ENCODE measurements around the gene MYBPC3. TPM values are rescaled to one million over a fixed set of nuclear protein-coding genes. Genes with fewer than 3 reads are reported as not detected.

The MYBPC3 gene
- total and polyA plus RNA-seq, 12 donors: 0.54 to 5.8 (median 2.0) TPM

DNA sequence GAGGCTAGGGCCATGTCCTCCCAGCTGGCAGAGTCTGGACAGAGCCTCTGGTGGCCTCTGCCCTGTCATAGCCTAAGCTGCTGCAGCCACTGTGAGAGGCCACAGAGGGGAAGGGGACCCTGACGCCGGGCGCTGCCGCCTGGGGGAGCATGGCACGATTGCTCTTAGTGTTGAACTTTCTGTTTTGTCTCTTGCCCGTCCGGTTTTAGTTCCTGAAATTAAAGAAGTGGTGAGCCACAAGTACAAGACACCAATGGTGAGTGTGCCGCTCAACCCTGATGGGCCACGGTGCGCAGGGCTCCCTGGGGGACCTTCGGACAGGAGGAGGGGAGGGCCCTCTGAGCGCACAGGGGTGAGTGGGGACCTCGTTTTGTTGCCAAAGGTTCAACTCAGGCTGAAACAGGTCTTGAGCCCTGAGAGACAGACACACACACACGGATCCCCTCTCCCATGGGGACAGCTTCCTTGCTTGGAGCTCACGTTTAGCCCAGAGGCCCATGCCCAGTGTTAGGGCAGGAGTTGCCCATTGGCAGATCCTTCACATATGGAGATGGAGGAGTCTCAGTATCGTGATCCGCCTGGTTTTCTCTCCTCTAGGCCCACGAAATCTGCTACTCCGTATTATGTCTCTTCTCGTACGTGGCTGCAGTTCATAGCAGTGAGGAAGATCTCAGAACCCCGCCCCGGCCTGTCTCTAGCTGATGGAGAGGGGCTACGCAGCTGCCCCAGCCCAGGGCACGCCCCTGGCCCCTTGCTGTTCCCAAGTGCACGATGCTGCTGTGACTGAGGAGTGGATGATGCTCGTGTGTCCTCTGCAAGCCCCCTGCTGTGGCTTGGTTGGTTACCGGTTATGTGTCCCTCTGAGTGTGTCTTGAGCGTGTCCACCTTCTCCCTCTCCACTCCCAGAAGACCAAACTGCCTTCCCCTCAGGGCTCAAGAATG, 23.8 kb downstream of the MYBPC3 start:
- no peak overlapping the region for H3K27ac ChIP-seq
- intact Hi-C loops (cut with DNase I): no loop called here
- H3K36me3 ChIP-seq (replicated peaks in 1 of 2): no peaks in the 10 kb centered on the region
- DNase-seq: no peak
- no peaks in the 10 kb centered on the region for H3K27me3 ChIP-seq
- H3K4me1 ChIP-seq (replicated peaks in 1 of 2): no peaks in the 10 kb centered on the region
- H3K4me3 ChIP-seq: no peak overlapping the region
- TF ChIP-seq CTCF (IDR thresholded peaks at IDR 0.05): no peak
- no peak for TF ChIP-seq POLR2A (IDR thresholded peaks at IDR 0.05)
- WGBS, 4 donors: 80 to 88% (median 84%) methylated on average over 18 to 29 of the region's 29 CpGs
- H3K9me3 ChIP-seq (replicated peaks in 1 of 3): no peaks in the 10 kb centered on the region

- H3K36me3 ChIP-seq (replicated peaks in 1 of 2): no peaks in the 10 kb centered on the region
- intact Hi-C loops (cut with DNase I): no loop called here
- no peaks in the 10 kb centered on the region for H3K27me3 ChIP-seq
- WGBS, 4 donors: 81 to 93% (median 90%) methylated on average over 5 of the region's 5 CpGs
- no peak overlapping the region for H3K4me3 ChIP-seq
- no peak for DNase-seq
- no peaks in the 10 kb centered on the region for H3K4me1 ChIP-seq (replicated peaks in 1 of 2)
- no peak for TF ChIP-seq CTCF (IDR thresholded peaks at IDR 0.05)
- TF ChIP-seq POLR2A (IDR thresholded peaks at IDR 0.05): no peak
- H3K27ac ChIP-seq: no peak overlapping the region
- H3K9me3 ChIP-seq (replicated peaks in 1 of 3): no peaks in the 10 kb centered on the region
Measured at GRCh38 chr11:47327949-47328348, 24.6 kb downstream of the MYBPC3 start.

GRCh38 chr11:47327025-47327424, 25.5 kb downstream of the MYBPC3 start:
- Histone ChIP-seq H3K27ac (no peak overlapping the region), H3K36me3 (replicated peaks in 1 of 2) (no peaks in the 10 kb centered on the region), H3K9me3 (replicated peaks in 1 of 3) (no peaks in the 10 kb centered on the region), H3K4me3 (no peak overlapping the region), H3K27me3 (no peaks in the 10 kb centered on the region), H3K4me1 (replicated peaks in 1 of 2) (no peaks in the 10 kb centered on the region)
- no peak for TF ChIP-seq CTCF (IDR thresholded peaks at IDR 0.05)
- no peak for TF ChIP-seq POLR2A (IDR thresholded peaks at IDR 0.05)
- intact Hi-C loops (cut with DNase I): no loop called here
- no peak for DNase-seq
- 91 to 97% (median 94%) methylated on average over 13 of the region's 13 CpGs for WGBS, 4 donors

DNA sequence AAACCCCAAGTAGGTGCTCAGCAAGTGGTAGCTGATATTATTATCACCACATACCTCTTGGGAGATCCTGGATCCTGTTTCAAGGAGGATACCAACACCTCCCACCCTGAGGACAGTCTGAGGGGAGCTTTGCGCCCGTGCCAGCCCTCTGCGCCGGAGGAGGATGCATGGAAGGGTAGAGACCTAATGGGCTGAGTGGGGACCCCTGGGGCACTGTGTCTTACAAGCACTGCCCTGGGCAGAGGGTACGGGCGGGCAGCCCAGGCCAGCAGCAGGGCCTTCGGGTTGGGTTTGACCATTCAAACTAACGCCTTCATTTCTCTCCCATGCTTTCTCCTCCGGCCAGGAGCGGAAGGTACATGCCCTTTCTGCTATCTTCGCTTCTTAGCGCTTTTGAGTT, 26.3 kb downstream of the MYBPC3 start:
- Histone ChIP-seq H3K27ac (no peak overlapping the region), H3K4me1 (replicated peaks in 1 of 2) (no peaks in the 10 kb centered on the region), H3K9me3 (replicated peaks in 1 of 3) (no peaks in the 10 kb centered on the region), H3K4me3 (no peak overlapping the region), H3K27me3 (no peaks in the 10 kb centered on the region), H3K36me3 (replicated peaks in 1 of 2) (no peaks in the 10 kb centered on the region)
- 91 to 98% (median 97%) methylated on average over 11 to 12 of the region's 12 CpGs for WGBS, 4 donors
- no peak for DNase-seq
- TF ChIP-seq CTCF (IDR thresholded peaks at IDR 0.05): no peak
- TF ChIP-seq POLR2A (IDR thresholded peaks at IDR 0.05): no peak
- intact Hi-C loops (cut with DNase I): no loop called here
